Panc1 (cell line): ENCODE data around the gene FAM83F. TPM values are rescaled to one million over a fixed set of nuclear protein-coding genes. Genes with fewer than 3 reads are reported as not detected.

Experiments
- ATAC-seq: fragments of 200-7000 bp; cut with Tn5 transposase; 2 replicates; pipeline ENCODE4 v1.9.1; 2020; ENCODE audit warnings: mild to moderate bottlenecking, moderate library complexity
- BruUV-seq: library from RNA; stranded (reverse); fragments of 400-500 nt; replicated peaks from 2 replicates; lab custom pipeline; 2021; lab: Mats Ljungman, UMichigan
- CTCF ChIA-PET: fragments of 300-600 bp; sonication (Branson Sonifier 250); formaldehyde crosslinking; loops from one replicate; lab custom pipeline; 2022; ENCODE audit warnings: antibody characterized with exemption; lab: Charles Lee
- POLR2A ChIA-PET: fragments of 300-600 bp; sonication (Branson Sonifier 250); formaldehyde crosslinking; loops from one replicate; lab custom pipeline; 2022; ENCODE audit warnings: antibody characterized with exemption; lab: Charles Lee
- DNase-seq: peaks from one replicate; pipeline ENCODE4 v3.0.0-alpha.2; 2010; ENCODE audit warnings: low read depth, low spot score
- H3K27ac ChIP-seq: 2 replicates; pipeline ENCODE4 v1.5.1; 2011; ENCODE audit warnings: mild to moderate bottlenecking, low read length, inconsistent platforms
- H3K27me3 ChIP-seq: fragments of 200-500 bp; sonication (Bioruptor generic); 2 replicates; pipeline ENCODE4 v1.6.0; 2014; ENCODE audit warnings: low read length, inconsistent platforms; ENCODE audit not compliant: control insufficient read depth, insufficient read depth
- H3K36me3 ChIP-seq: fragments of 200-500 bp; sonication (Bioruptor generic); 2 replicates; pipeline ENCODE4 v1.5.1; 2014; ENCODE audit warnings: inconsistent platforms, mild to moderate bottlenecking, low read length, moderate library complexity; ENCODE audit not compliant: control insufficient read depth, insufficient read depth
- H3K4me1 ChIP-seq: 2 replicates; pipeline ENCODE4 v1.5.1; 2011; ENCODE audit warnings: inconsistent platforms, mild to moderate bottlenecking, low read length, moderate library complexity; ENCODE audit not compliant: control insufficient read depth, insufficient read depth
- H3K4me3 ChIP-seq, 2 experiments: 2 replicates each; pipeline ENCODE4 v1.5.1; 2011 to 2012; ENCODE audit warnings: low read depth in 2 of 2, low read length in 2 of 2, mild to moderate bottlenecking in 2 of 2, inconsistent platforms in 1 of 2, moderate library complexity in 1 of 2
- H3K9me3 ChIP-seq: fragments of 200-500 bp; sonication (Bioruptor generic); 2 replicates; pipeline ENCODE4 v1.5.1; 2014; ENCODE audit warnings: low read depth, mild to moderate bottlenecking, inconsistent platforms, low read length, moderate library complexity; ENCODE audit not compliant: control insufficient read depth, insufficient read depth
- CTCF ChIP-seq: fragments of 450-650 bp; IDR thresholded peaks from 2 replicates; pipeline ENCODE4 v1.5.1; 2017; ENCODE audit warnings: mild to moderate bottlenecking
- POLR2AphosphoS5 ChIP-seq: IDR thresholded peaks from 2 replicates; pipeline ENCODE4 v1.6.1; 2012; ENCODE audit warnings: mild to moderate bottlenecking, low read depth, low read length, moderate library complexity
- REST ChIP-seq, 2 experiments: IDR thresholded peaks; 2 replicates each; pipeline ENCODE4 v1.6.1; 2011 to 2012; ENCODE audit warnings: low read depth in 2 of 2, control low read depth in 1 of 2, low read length in 1 of 2, mild to moderate bottlenecking in 1 of 2, moderate library complexity in 1 of 2; ENCODE audit not compliant: insufficient read depth in 1 of 2
- SIN3A ChIP-seq: IDR thresholded peaks from 2 replicates; pipeline ENCODE4 v1.6.1; 2012; ENCODE audit warnings: low read depth, mild to moderate bottlenecking, low read length, moderate library complexity, borderline replicate concordance; ENCODE audit not compliant: insufficient read depth
- TCF7L2 ChIP-seq: IDR thresholded peaks from 2 replicates; pipeline ENCODE4 v1.6.1; 2011; ENCODE audit warnings: mild to moderate bottlenecking, low read depth, low read length, inconsistent platforms
- in situ Hi-C: cut with HindIII; loops from 2 replicates; pipeline ENCODE4 v1.10.0; 2016; ENCODE audit warnings: low sequenced_read_pairs, low pct_unique_long_range_greater_than_20kb
- intact Hi-C: fragments of 100-400 bp; cut with micrococcal nuclease; formaldehyde crosslinking; loops from one replicate; pipeline ENCODE4 v1.10.0; 2022; ENCODE audit not compliant: unreplicated experiment
- total RNA-seq: library from RNA; stranded (reverse); gene quantifications from one replicate; pipeline ENCODE4 v1.2.1, GENCODE V29; 2021; ENCODE audit not compliant: unreplicated experiment

Gene FAM83F
- total RNA-seq, 1 experiment from 2014 or later = 0.05 TPM

GRCh38 chr22:40026641-40027040 is 31.9 kb downstream of the FAM83F start:
- intact Hi-C loops = no loop called here
- BruUV-seq = no TSS peak
- H3K27me3 ChIP-seq = no peaks in the 10 kb centered on the region

GRCh38 chr22:40027191-40028097 is 32.7 kb downstream of the FAM83F start:
- no peak overlapping the region for H3K4me3 ChIP-seq
- ChIA-PET CTCF (no interaction called here), POLR2A (no interaction called here)
- BruUV-seq = no TSS peak
- ATAC-seq (no peak), DNase-seq (no peak)
- no peak overlapping the region for H3K27ac ChIP-seq
- H3K4me1 ChIP-seq = no peaks in the 10 kb centered on the region
- H3K36me3 ChIP-seq = no peaks in the 10 kb centered on the region
- intact Hi-C loops = no loop called here
- in situ Hi-C loops = no loop called here
- no peaks in the 10 kb centered on the region for H3K9me3 ChIP-seq
- no peaks in the 10 kb centered on the region for H3K27me3 ChIP-seq
- no peak for TF ChIP-seq CTCF
- TF ChIP-seq SIN3A = no peak
- TF ChIP-seq REST (IDR thresholded peaks at IDR 0.05; ENCODE audit: insufficient read depth in 1 of 2, low read depth in 2 of 2, low read length in 1 of 2) = no peak
- no peak for TF ChIP-seq TCF7L2

More at GRCh38 chr22:40026641-40027040, 31.9 kb downstream of the FAM83F start:
- Histone ChIP-seq H3K36me3 (no peaks in the 10 kb centered on the region), H3K27ac (no peak overlapping the region), H3K4me3 (no peak overlapping the region), H3K9me3 (no peaks in the 10 kb centered on the region), H3K4me1 (no peaks in the 10 kb centered on the region)
- in situ Hi-C loops = no loop called here
- ATAC-seq (no peak), DNase-seq (no peak)
- CTCF ChIA-PET = no interaction called here
- TF ChIP-seq REST (IDR thresholded peaks at IDR 0.05; ENCODE audit: insufficient read depth in 1 of 2, low read depth in 2 of 2, low read length in 1 of 2) = no peak
- no peak for TF ChIP-seq SIN3A
- TF ChIP-seq TCF7L2 = no peak
- TF ChIP-seq POLR2AphosphoS5 = no peak
- TF ChIP-seq CTCF = no peak
- POLR2A ChIA-PET = no interaction called here
